HEK293 (cell line): ENCODE measurements around the gene CLIC3.
A peak's percentile ranks its signal among the peaks of the same experiment; 100 is the strongest.

Experiments used
- FEZF1 ChIP-seq: fragments of 450-650 bp; formaldehyde crosslinking; IDR thresholded peaks from 2 replicates; pipeline ENCODE4 v1.5.1; 2016; ENCODE audit warnings: missing biosample characterization, missing genetic modification characterization
- MEIS1 ChIP-seq: sonication (generic); formaldehyde crosslinking; IDR thresholded peaks from 2 replicates; pipeline ENCODE4 v1.8.1; 2022; ENCODE audit warnings: missing genetic modification reagents, mild to moderate bottlenecking, borderline replicate concordance
- PRDM10 ChIP-seq: fragments of 450-650 bp; formaldehyde crosslinking; IDR thresholded peaks from 2 replicates; pipeline ENCODE4 v1.5.1; 2016; ENCODE audit warnings: missing biosample characterization, missing genetic modification characterization
- PRDM2 ChIP-seq: fragments of 450-650 bp; formaldehyde crosslinking; IDR thresholded peaks from 2 replicates; pipeline ENCODE4 v1.5.1; 2016; ENCODE audit warnings: missing biosample characterization, missing genetic modification characterization, borderline replicate concordance
- SCRT2 ChIP-seq: fragments of 450-650 bp; formaldehyde crosslinking; IDR thresholded peaks from 2 replicates; pipeline ENCODE4 v1.5.1; 2016; ENCODE audit warnings: missing biosample characterization, missing genetic modification characterization
- SP3 ChIP-seq: fragments of 450-650 bp; formaldehyde crosslinking; IDR thresholded peaks from 2 replicates; pipeline ENCODE4 v1.5.1; 2016; ENCODE audit warnings: missing biosample characterization, missing genetic modification characterization
- ZBTB21 ChIP-seq: fragments of 450-650 bp; formaldehyde crosslinking; IDR thresholded peaks from 2 replicates; pipeline ENCODE4 v1.5.1; 2017; ENCODE audit warnings: missing biosample characterization, missing genetic modification characterization
- ZNF10 ChIP-seq: fragments of 450-650 bp; formaldehyde crosslinking; IDR thresholded peaks from 2 replicates; pipeline ENCODE4 v1.5.1; 2017; ENCODE audit warnings: missing biosample characterization, missing genetic modification characterization
- ZNF140 ChIP-seq: fragments of 450-650 bp; formaldehyde crosslinking; IDR thresholded peaks from 2 replicates; pipeline ENCODE4 v1.5.1; 2016; ENCODE audit warnings: missing biosample characterization, missing genetic modification characterization
- ZNF155 ChIP-seq: fragments of 450-650 bp; formaldehyde crosslinking; IDR thresholded peaks from 2 replicates; pipeline ENCODE4 v1.5.1; 2016; ENCODE audit warnings: missing biosample characterization, missing genetic modification characterization
- ZNF19 ChIP-seq: fragments of 450-650 bp; formaldehyde crosslinking; IDR thresholded peaks from 2 replicates; pipeline ENCODE4; 2016; ENCODE audit warnings: missing biosample characterization, missing genetic modification characterization, low read depth
- ZNF211 ChIP-seq: fragments of 450-650 bp; formaldehyde crosslinking; IDR thresholded peaks from 2 replicates; pipeline ENCODE4 v1.5.1; 2016; ENCODE audit warnings: low read depth, missing biosample characterization, missing genetic modification characterization
- ZNF23 ChIP-seq: fragments of 450-650 bp; formaldehyde crosslinking; IDR thresholded peaks from 2 replicates; pipeline ENCODE4 v1.5.1; 2016; ENCODE audit warnings: missing biosample characterization, missing genetic modification characterization, borderline replicate concordance
- ZNF239 ChIP-seq: fragments of 450-650 bp; formaldehyde crosslinking; IDR thresholded peaks from 2 replicates; pipeline ENCODE4 v1.5.1; 2016; ENCODE audit warnings: missing biosample characterization, missing genetic modification characterization
- ZNF248 ChIP-seq: fragments of 450-650 bp; formaldehyde crosslinking; IDR thresholded peaks from 2 replicates; pipeline ENCODE4 v1.5.1; 2017; ENCODE audit warnings: missing biosample characterization, missing genetic modification characterization
- ZNF311 ChIP-seq: fragments of 450-650 bp; formaldehyde crosslinking; IDR thresholded peaks from 2 replicates; pipeline ENCODE4 v1.5.1; 2017; ENCODE audit warnings: missing biosample characterization, missing genetic modification characterization, borderline replicate concordance
- ZNF341 ChIP-seq: fragments of 450-650 bp; formaldehyde crosslinking; IDR thresholded peaks from 2 replicates; pipeline ENCODE4; 2016; ENCODE audit warnings: low read depth, missing biosample characterization, missing genetic modification characterization
- TF ChIP-seq, protein P1 (sequence below): fragments of 450-650 bp; formaldehyde crosslinking; IDR thresholded peaks from 2 replicates; pipeline ENCODE4 v1.5.0; 2017; ENCODE audit warnings: missing biosample characterization, missing genetic modification characterization, borderline replicate concordance
- TF ChIP-seq, protein P2 (sequence below): fragments of 450-650 bp; formaldehyde crosslinking; IDR thresholded peaks from 2 replicates; pipeline ENCODE4 v1.5.1; 2016; ENCODE audit warnings: missing biosample characterization, missing genetic modification characterization
- TF ChIP-seq, protein P3 (sequence below): fragments of 450-650 bp; formaldehyde crosslinking; IDR thresholded peaks from 2 replicates; pipeline ENCODE4 v1.5.1; 2016; ENCODE audit warnings: missing biosample characterization, missing genetic modification characterization

Gene CLIC3

DNA sequence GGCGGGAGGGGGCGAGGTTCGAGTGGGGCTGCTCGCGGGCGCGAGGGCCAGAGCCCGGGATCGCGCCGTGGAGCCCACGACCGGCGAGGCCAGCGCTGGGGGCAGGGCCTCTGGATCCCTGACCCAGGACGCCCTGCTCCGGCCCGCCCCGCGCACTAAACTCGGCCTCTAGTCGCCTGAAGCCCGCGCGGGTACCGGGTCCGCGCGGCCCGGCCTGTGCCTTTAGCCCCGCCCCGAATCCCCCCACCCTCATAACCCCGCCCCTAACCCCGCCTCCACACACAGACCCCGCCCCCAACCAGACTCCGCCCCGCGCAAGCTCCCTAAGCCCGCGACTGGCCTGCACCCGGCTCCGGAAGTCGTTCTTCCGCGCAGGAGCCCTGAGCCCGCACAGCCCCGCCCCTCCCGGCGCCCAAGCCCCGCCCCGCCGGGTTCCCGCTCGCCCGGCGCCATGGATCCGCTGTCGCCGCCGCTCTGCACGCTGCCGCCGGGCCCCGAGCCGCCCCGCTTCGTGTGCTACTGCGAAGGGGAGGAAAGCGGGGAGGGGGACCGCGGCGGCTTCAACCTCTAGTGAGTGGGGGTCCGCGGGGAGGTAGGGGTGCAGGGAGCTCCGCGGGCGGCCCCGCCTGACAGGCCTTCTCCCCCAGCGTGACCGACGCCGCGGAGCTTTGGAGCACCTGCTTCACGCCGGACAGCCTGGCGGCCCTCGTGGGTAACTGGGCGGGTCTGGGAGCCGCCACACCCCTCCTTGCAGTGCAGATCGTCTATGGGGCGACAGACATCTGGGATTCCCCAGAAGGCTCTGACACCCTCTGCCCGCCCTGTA, 4.2 kb downstream of the CLIC3 start, which contains the start of gene PAXX (continued):
- TF ChIP-seq, protein P1, sequence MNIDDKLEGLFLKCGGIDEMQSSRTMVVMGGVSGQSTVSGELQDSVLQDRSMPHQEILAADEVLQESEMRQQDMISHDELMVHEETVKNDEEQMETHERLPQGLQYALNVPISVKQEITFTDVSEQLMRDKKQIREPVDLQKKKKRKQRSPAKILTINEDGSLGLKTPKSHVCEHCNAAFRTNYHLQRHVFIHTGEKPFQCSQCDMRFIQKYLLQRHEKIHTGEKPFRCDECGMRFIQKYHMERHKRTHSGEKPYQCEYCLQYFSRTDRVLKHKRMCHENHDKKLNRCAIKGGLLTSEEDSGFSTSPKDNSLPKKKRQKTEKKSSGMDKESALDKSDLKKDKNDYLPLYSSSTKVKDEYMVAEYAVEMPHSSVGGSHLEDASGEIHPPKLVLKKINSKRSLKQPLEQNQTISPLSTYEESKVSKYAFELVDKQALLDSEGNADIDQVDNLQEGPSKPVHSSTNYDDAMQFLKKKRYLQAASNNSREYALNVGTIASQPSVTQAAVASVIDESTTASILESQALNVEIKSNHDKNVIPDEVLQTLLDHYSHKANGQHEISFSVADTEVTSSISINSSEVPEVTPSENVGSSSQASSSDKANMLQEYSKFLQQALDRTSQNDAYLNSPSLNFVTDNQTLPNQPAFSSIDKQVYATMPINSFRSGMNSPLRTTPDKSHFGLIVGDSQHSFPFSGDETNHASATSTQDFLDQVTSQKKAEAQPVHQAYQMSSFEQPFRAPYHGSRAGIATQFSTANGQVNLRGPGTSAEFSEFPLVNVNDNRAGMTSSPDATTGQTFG (tag by site-specific recombination), result no peak
- TF ChIP-seq ZNF155 (tag by site-specific recombination) (no peak), PRDM2 (tag by site-specific recombination) (no peak), SCRT2 (tag by site-specific recombination) (peak; percentile 22; the same call in 1 of the 2 replicates), FEZF1 (tag by site-specific recombination) (no peak), SP3 (peak; percentile 75; the same call in 1 of the 2 replicates), MEIS1 (CRISPR knock-in tag) (no peak), ZNF211 (tag by site-specific recombination) (no peak), ZNF140 (tag by site-specific recombination) (no peak), ZNF341 (tag by site-specific recombination) (peak; percentile 35; the same call in 1 of the 2 replicates), ZNF239 (tag by site-specific recombination) (no peak), ZBTB21 (tag by site-specific recombination) (no peak), ZNF10 (tag by site-specific recombination) (0 out of 2 replicates have a peak, but pooled peaks have one; percentile 27), ZNF23 (tag by site-specific recombination) (no peak), ZNF311 (tag by site-specific recombination) (no peak), ZNF248 (no peak), PRDM10 (no peak; the same call in 1 of the 2 replicates), ZNF19 (tag by site-specific recombination) (no peak)
- TF ChIP-seq, protein P2, sequence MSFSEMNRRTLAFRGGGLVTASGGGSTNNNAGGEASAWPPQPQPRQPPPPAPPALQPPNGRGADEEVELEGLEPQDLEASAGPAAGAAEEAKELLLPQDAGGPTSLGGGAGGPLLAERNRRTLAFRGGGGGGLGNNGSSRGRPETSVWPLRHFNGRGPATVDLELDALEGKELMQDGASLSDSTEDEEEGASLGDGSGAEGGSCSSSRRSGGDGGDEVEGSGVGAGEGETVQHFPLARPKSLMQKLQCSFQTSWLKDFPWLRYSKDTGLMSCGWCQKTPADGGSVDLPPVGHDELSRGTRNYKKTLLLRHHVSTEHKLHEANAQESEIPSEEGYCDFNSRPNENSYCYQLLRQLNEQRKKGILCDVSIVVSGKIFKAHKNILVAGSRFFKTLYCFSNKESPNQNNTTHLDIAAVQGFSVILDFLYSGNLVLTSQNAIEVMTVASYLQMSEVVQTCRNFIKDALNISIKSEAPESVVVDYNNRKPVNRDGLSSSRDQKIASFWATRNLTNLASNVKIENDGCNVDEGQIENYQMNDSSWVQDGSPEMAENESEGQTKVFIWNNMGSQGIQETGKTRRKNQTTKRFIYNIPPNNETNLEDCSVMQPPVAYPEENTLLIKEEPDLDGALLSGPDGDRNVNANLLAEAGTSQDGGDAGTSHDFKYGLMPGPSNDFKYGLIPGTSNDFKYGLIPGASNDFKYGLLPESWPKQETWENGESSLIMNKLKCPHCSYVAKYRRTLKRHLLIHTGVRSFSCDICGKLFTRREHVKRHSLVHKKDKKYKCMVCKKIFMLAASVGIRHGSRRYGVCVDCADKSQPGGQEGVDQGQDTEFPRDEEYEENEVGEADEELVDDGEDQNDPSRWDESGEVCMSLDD (tag by site-specific recombination), result 0 out of 2 replicates have a peak, but pooled peaks have one; percentile 34
- TF ChIP-seq, protein P3, sequence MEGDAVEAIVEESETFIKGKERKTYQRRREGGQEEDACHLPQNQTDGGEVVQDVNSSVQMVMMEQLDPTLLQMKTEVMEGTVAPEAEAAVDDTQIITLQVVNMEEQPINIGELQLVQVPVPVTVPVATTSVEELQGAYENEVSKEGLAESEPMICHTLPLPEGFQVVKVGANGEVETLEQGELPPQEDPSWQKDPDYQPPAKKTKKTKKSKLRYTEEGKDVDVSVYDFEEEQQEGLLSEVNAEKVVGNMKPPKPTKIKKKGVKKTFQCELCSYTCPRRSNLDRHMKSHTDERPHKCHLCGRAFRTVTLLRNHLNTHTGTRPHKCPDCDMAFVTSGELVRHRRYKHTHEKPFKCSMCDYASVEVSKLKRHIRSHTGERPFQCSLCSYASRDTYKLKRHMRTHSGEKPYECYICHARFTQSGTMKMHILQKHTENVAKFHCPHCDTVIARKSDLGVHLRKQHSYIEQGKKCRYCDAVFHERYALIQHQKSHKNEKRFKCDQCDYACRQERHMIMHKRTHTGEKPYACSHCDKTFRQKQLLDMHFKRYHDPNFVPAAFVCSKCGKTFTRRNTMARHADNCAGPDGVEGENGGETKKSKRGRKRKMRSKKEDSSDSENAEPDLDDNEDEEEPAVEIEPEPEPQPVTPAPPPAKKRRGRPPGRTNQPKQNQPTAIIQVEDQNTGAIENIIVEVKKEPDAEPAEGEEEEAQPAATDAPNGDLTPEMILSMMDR (tag by site-specific recombination), result peak; percentile 33; the same call in 1 of the 2 replicates
